WERI-Rb-1 (cell line): Measurements from ENCODE around the gene FBXO39.

Source experiments
- DNase-seq: peaks from one replicate; pipeline ENCODE4 v3.0.0-alpha.2; 2020
- H3K27ac ChIP-seq: fragments of 250-450 bp; sonication (Bioruptor Pico); 2 replicates; pipeline ENCODE4 v1.5.1; 2020; ENCODE audit warnings: mild to moderate bottlenecking, moderate library complexity
- H3K27me3 ChIP-seq: fragments of 250-450 bp; sonication (Bioruptor Pico); 2 replicates; pipeline ENCODE4 v1.5.1; 2021; ENCODE audit warnings: mild to moderate bottlenecking, low read depth, moderate library complexity; ENCODE audit not compliant: insufficient read depth, severe bottlenecking
- H3K36me3 ChIP-seq: fragments of 250-450 bp; sonication (Bioruptor Pico); 2 replicates; pipeline ENCODE4 v1.5.1; 2020; ENCODE audit warnings: mild to moderate bottlenecking, moderate library complexity
- H3K4me3 ChIP-seq: 2 replicates; pipeline ENCODE4 v1.5.1; 2011; ENCODE audit warnings: low read depth, mild to moderate bottlenecking, control low read depth, low read length
- H3K9me3 ChIP-seq: fragments of 250-450 bp; sonication (Bioruptor Pico); 2 replicates; pipeline ENCODE4 v1.5.1; 2021; ENCODE audit warnings: mild to moderate bottlenecking, moderate library complexity; ENCODE audit not compliant: severe bottlenecking
- TF ChIP-seq, protein P1 (sequence below): IDR thresholded peaks from 2 replicates; pipeline ENCODE4 v1.5.1; 2011; ENCODE audit warnings: low read depth, mild to moderate bottlenecking, control low read depth, inconsistent platforms, low read length

Gene FBXO39

GRCh38 chr17:6823011-6823442, 47.0 kb downstream of the FBXO39 start:
- Histone ChIP-seq H3K9me3 (no peaks in the 10 kb centered on the region), H3K4me3 (no peak overlapping the region), H3K27ac (no peak overlapping the region), H3K36me3 (no peaks in the 10 kb centered on the region), H3K27me3 (peaks cover 77% of the 10 kb centered on the region)
- TF ChIP-seq, protein P1, sequence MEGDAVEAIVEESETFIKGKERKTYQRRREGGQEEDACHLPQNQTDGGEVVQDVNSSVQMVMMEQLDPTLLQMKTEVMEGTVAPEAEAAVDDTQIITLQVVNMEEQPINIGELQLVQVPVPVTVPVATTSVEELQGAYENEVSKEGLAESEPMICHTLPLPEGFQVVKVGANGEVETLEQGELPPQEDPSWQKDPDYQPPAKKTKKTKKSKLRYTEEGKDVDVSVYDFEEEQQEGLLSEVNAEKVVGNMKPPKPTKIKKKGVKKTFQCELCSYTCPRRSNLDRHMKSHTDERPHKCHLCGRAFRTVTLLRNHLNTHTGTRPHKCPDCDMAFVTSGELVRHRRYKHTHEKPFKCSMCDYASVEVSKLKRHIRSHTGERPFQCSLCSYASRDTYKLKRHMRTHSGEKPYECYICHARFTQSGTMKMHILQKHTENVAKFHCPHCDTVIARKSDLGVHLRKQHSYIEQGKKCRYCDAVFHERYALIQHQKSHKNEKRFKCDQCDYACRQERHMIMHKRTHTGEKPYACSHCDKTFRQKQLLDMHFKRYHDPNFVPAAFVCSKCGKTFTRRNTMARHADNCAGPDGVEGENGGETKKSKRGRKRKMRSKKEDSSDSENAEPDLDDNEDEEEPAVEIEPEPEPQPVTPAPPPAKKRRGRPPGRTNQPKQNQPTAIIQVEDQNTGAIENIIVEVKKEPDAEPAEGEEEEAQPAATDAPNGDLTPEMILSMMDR: no peak
- DNase-seq: no peak

- H3K4me3 ChIP-seq: no peak overlapping the region
- no peak for DNase-seq
- peaks cover 98% of the 10 kb centered on the region for H3K27me3 ChIP-seq
- H3K27ac ChIP-seq: no peak overlapping the region
- TF ChIP-seq, protein P1: no peak
- no peaks in the 10 kb centered on the region for H3K9me3 ChIP-seq
- H3K36me3 ChIP-seq: no peaks in the 10 kb centered on the region
Measured at GRCh38 chr17:6830383-6830986, 54.5 kb downstream of the FBXO39 start.

GRCh38 chr17:6831661-6832263, 55.7 kb downstream of the FBXO39 start, which contains the start of gene TEKT1:
TEKT1 (minus strand) TSS chr17:6831729; CDS start chr17:6830376, 1,353 bp downstream.
- peak; percentile 62 for DNase-seq
- TF ChIP-seq, protein P1: no peak
- peaks cover 99% of the 10 kb centered on the region for H3K27me3 ChIP-seq
- H3K4me3 ChIP-seq: no peak within 1 kb of the TSS
- no peaks in the 10 kb centered on the region for H3K9me3 ChIP-seq
- no peaks in the 10 kb centered on the region for H3K36me3 ChIP-seq
- H3K27ac ChIP-seq: no peak within 1 kb of the TSS
